Ovary (tissue), 3 donors: Measurements from ENCODE around the gene EDC3.

Experiments used
- POLR2A ChIP-seq: fragments of 450-650 bp; IDR thresholded peaks from one replicate; pipeline ENCODE4 v1.6.1; 2017; ENCODE audit warnings: antibody characterized with exemption, mild to moderate bottlenecking, moderate library complexity
- TF ChIP-seq, protein P1 (sequence below), 3 donors: fragments of 450-650 bp in 2 of 3; fragments of 200-600 bp in 1 of 3; IDR thresholded peaks; one replicate each; pipeline versions ENCODE4 v1.5.1 to v1.8.0; 2016 to 2022; ENCODE audit warnings: antibody characterized with exemption in 3 of 3, mild to moderate bottlenecking in 1 of 3
- donor health status: DM: no; HTN: no; CAD: no.

DNA sequence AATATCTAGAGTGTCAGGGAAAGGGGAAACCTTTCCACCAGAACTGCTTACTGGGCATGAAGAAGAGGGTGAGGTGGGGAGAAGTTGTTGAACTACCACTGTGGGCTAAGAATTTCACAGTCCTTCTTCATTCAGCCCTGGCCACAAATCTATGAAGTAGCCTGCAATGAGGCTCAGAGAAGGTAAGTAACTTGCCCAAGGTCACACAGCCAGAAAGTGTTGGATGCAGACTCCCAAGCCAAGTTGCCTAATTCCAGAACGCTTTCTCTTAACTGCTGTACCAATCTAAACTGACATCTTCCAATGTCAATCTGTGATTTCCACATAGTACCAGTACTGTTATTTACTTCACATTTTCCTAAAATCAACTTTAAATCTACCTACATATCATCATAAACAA, 27.4 kb upstream of the EDC3 start:
- no peak for TF ChIP-seq POLR2A
- TF ChIP-seq, protein P1, sequence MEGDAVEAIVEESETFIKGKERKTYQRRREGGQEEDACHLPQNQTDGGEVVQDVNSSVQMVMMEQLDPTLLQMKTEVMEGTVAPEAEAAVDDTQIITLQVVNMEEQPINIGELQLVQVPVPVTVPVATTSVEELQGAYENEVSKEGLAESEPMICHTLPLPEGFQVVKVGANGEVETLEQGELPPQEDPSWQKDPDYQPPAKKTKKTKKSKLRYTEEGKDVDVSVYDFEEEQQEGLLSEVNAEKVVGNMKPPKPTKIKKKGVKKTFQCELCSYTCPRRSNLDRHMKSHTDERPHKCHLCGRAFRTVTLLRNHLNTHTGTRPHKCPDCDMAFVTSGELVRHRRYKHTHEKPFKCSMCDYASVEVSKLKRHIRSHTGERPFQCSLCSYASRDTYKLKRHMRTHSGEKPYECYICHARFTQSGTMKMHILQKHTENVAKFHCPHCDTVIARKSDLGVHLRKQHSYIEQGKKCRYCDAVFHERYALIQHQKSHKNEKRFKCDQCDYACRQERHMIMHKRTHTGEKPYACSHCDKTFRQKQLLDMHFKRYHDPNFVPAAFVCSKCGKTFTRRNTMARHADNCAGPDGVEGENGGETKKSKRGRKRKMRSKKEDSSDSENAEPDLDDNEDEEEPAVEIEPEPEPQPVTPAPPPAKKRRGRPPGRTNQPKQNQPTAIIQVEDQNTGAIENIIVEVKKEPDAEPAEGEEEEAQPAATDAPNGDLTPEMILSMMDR (IDR thresholded peaks at IDR 0.05): no peak
